Panc1 (cell line): ENCODE results near the gene GYG2. TPM values are rescaled to one million over a fixed set of nuclear protein-coding genes. Genes with fewer than 3 reads are reported as not detected.

ENCODE experiments used
- ATAC-seq: fragments of 200-7000 bp; cut with Tn5 transposase; 2 replicates; pipeline ENCODE4 v1.9.1; 2020; ENCODE audit warnings: mild to moderate bottlenecking, moderate library complexity
- BruUV-seq: library from RNA; stranded (reverse); fragments of 400-500 nt; replicated peaks from 2 replicates; lab custom pipeline; 2021; lab: Mats Ljungman, UMichigan
- CTCF ChIA-PET: fragments of 300-600 bp; sonication (Branson Sonifier 250); formaldehyde crosslinking; loops from one replicate; lab custom pipeline; 2022; ENCODE audit warnings: antibody characterized with exemption; lab: Charles Lee
- POLR2A ChIA-PET: fragments of 300-600 bp; sonication (Branson Sonifier 250); formaldehyde crosslinking; loops from one replicate; lab custom pipeline; 2022; ENCODE audit warnings: antibody characterized with exemption; lab: Charles Lee
- DNase-seq: peaks from one replicate; pipeline ENCODE4 v3.0.0-alpha.2; 2010; ENCODE audit warnings: low read depth, low spot score
- H3K27ac ChIP-seq: 2 replicates; pipeline ENCODE4 v1.5.1; 2011; ENCODE audit warnings: mild to moderate bottlenecking, low read length, inconsistent platforms
- H3K27me3 ChIP-seq: fragments of 200-500 bp; sonication (Bioruptor generic); 2 replicates; pipeline ENCODE4 v1.6.0; 2014; ENCODE audit warnings: low read length, inconsistent platforms; ENCODE audit not compliant: control insufficient read depth, insufficient read depth
- H3K36me3 ChIP-seq: fragments of 200-500 bp; sonication (Bioruptor generic); 2 replicates; pipeline ENCODE4 v1.5.1; 2014; ENCODE audit warnings: inconsistent platforms, mild to moderate bottlenecking, low read length, moderate library complexity; ENCODE audit not compliant: control insufficient read depth, insufficient read depth
- H3K4me1 ChIP-seq: 2 replicates; pipeline ENCODE4 v1.5.1; 2011; ENCODE audit warnings: inconsistent platforms, mild to moderate bottlenecking, low read length, moderate library complexity; ENCODE audit not compliant: control insufficient read depth, insufficient read depth
- H3K4me3 ChIP-seq, 2 experiments: 2 replicates each; pipeline ENCODE4 v1.5.1; 2011 to 2012; ENCODE audit warnings: low read depth in 2 of 2, low read length in 2 of 2, mild to moderate bottlenecking in 2 of 2, inconsistent platforms in 1 of 2, moderate library complexity in 1 of 2
- H3K9me3 ChIP-seq: fragments of 200-500 bp; sonication (Bioruptor generic); 2 replicates; pipeline ENCODE4 v1.5.1; 2014; ENCODE audit warnings: low read depth, mild to moderate bottlenecking, inconsistent platforms, low read length, moderate library complexity; ENCODE audit not compliant: control insufficient read depth, insufficient read depth
- CTCF ChIP-seq: fragments of 450-650 bp; IDR thresholded peaks from 2 replicates; pipeline ENCODE4 v1.5.1; 2017; ENCODE audit warnings: mild to moderate bottlenecking
- POLR2AphosphoS5 ChIP-seq: IDR thresholded peaks from 2 replicates; pipeline ENCODE4 v1.6.1; 2012; ENCODE audit warnings: mild to moderate bottlenecking, low read depth, low read length, moderate library complexity
- SIN3A ChIP-seq: IDR thresholded peaks from 2 replicates; pipeline ENCODE4 v1.6.1; 2012; ENCODE audit warnings: low read depth, mild to moderate bottlenecking, low read length, moderate library complexity, borderline replicate concordance; ENCODE audit not compliant: insufficient read depth
- TCF7L2 ChIP-seq: IDR thresholded peaks from 2 replicates; pipeline ENCODE4 v1.6.1; 2011; ENCODE audit warnings: mild to moderate bottlenecking, low read depth, low read length, inconsistent platforms
- in situ Hi-C: cut with HindIII; loops from 2 replicates; pipeline ENCODE4 v1.10.0; 2016; ENCODE audit warnings: low sequenced_read_pairs, low pct_unique_long_range_greater_than_20kb
- intact Hi-C: fragments of 100-400 bp; cut with micrococcal nuclease; formaldehyde crosslinking; loops from one replicate; pipeline ENCODE4 v1.10.0; 2022; ENCODE audit not compliant: unreplicated experiment
- total RNA-seq: library from RNA; stranded (reverse); gene quantifications from one replicate; pipeline ENCODE4 v1.2.1, GENCODE V29; 2021; ENCODE audit not compliant: unreplicated experiment
- TF ChIP-seq, protein P1 (sequence below), 2 experiments: IDR thresholded peaks; 2 replicates each; pipeline ENCODE4 v1.6.1; 2011 to 2012; ENCODE audit warnings: low read depth in 2 of 2, control low read depth in 1 of 2, low read length in 1 of 2, mild to moderate bottlenecking in 1 of 2, moderate library complexity in 1 of 2; ENCODE audit not compliant: insufficient read depth in 1 of 2

Gene GYG2
- total RNA-seq, 1 experiment from 2014 or later: 0.85 TPM

- in situ Hi-C loops (no loop called here), intact Hi-C loops (no loop called here)
- no peak for ATAC-seq
- Histone ChIP-seq H3K9me3 (no peaks in the 10 kb centered on the region), H3K27ac (no peak overlapping the region), H3K36me3 (no peaks in the 10 kb centered on the region), H3K27me3 (no peaks in the 10 kb centered on the region), H3K4me1 (no peaks in the 10 kb centered on the region), H3K4me3 (no peak overlapping the region)
- no peak for DNase-seq
- BruUV-seq: no TSS peak
- ChIA-PET CTCF (no interaction called here), POLR2A (no interaction called here)
- TF ChIP-seq, protein P1, sequence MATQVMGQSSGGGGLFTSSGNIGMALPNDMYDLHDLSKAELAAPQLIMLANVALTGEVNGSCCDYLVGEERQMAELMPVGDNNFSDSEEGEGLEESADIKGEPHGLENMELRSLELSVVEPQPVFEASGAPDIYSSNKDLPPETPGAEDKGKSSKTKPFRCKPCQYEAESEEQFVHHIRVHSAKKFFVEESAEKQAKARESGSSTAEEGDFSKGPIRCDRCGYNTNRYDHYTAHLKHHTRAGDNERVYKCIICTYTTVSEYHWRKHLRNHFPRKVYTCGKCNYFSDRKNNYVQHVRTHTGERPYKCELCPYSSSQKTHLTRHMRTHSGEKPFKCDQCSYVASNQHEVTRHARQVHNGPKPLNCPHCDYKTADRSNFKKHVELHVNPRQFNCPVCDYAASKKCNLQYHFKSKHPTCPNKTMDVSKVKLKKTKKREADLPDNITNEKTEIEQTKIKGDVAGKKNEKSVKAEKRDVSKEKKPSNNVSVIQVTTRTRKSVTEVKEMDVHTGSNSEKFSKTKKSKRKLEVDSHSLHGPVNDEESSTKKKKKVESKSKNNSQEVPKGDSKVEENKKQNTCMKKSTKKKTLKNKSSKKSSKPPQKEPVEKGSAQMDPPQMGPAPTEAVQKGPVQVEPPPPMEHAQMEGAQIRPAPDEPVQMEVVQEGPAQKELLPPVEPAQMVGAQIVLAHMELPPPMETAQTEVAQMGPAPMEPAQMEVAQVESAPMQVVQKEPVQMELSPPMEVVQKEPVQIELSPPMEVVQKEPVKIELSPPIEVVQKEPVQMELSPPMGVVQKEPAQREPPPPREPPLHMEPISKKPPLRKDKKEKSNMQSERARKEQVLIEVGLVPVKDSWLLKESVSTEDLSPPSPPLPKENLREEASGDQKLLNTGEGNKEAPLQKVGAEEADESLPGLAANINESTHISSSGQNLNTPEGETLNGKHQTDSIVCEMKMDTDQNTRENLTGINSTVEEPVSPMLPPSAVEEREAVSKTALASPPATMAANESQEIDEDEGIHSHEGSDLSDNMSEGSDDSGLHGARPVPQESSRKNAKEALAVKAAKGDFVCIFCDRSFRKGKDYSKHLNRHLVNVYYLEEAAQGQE (IDR thresholded peaks at IDR 0.05; ENCODE audit: insufficient read depth in 1 of 2, low read depth in 2 of 2, low read length in 1 of 2): no peak
- TF ChIP-seq CTCF: no peak
- no peak for TF ChIP-seq POLR2AphosphoS5
Measured at GRCh38 chrX:2888309-2888708, 59.6 kb downstream of the GYG2 start.

DNA sequence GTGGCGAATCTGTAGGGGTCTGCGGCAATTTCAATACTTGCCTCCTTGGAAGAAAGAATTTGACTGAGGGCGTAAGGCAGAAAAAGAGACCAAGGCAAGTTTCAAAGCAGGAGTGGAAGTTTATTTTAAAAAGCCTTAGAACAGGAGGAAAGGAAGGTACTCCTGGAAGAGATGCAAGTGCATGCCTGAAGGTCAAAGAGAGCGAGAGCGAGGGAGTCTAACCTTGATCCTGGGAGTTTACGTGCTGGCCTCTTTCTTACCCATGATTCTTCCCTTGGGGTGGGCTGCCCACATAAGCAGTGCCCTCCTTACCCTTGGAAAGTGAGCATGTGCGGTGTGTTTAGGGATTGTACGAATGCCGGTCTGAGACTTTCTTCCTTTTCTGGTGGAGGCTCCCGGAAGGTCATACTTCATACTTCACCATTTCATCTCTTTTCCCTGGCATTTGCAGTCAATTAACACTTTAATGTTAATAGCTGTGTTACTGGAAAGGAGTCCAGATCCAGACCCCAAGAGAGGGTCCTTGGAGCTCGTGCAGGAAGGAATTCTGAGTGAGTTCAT lies 60.4 kb downstream of the GYG2 start:
- Histone ChIP-seq H3K36me3 (no peaks in the 10 kb centered on the region), H3K9me3 (no peaks in the 10 kb centered on the region), H3K27ac (no peak overlapping the region), H3K4me1 (no peaks in the 10 kb centered on the region), H3K4me3 (peak overlapping the region; percentile 37 to 47), H3K27me3 (no peaks in the 10 kb centered on the region)
- in situ Hi-C loops: no loop called here
- no TSS peak for BruUV-seq
- DNase-seq (no peak), ATAC-seq (no peak)
- CTCF ChIA-PET: interaction anchor here (0.7 kb wide), 1 partner anchor 112 kb away, joined by 3 read pairs; no protein-coding TSS in a partner anchor
- POLR2A ChIA-PET: no interaction called here
- intact Hi-C loops: no loop called here
- TF ChIP-seq TCF7L2 (no peak), SIN3A (no peak), POLR2AphosphoS5 (no peak), CTCF (no peak)
- TF ChIP-seq, protein P1 (IDR thresholded peaks at IDR 0.05; ENCODE audit: insufficient read depth in 1 of 2, low read depth in 2 of 2, low read length in 1 of 2): no peak
